ENCODE data around the gene SOX8.

SOX8 gene

DNA sequence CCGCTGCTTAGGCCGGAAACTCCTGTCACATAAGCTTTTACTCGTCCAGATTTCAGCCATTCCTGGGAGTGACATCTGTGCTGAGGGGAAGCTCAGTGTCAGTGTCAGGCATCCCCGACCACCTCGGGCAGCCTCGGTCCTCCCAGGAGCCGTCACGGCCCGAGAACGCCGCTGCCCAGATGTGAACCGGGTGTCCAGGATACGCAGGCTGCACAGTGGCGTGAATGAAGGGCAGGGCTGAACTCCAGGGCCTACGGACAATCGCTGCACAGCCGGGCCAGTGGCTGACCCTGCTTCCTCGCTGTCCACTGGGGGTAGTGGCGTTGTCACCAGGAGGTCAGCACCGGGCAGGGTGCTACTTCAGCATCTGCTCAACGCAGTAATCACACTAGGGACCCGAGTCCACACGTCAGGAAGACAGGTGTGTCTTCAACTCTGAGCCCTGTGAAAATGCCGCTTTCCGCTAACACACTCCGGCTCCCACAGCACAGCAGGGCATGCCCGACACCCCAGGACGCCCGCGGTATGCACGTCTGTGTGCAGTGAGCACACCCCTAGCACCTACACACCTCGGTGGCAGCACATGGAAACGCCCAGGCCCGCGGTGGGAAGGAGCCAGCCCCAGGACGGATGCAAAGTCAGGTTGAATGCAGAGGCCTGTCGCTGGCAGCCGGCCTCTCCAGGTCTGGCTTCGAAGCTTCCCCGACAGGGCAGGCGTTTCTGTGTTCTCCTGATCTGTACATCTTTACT, 13.8 kb upstream of the SOX8 start:
- Histone ChIP-seq H3K79me2 (ENCODE audit: low read length) (no peaks in the 10 kb centered on the region), H3K36me3 (replicated peaks; ENCODE audit: insufficient read depth, low read length) (no peaks in the 10 kb centered on the region), H2AFZ (ENCODE audit: low read length) (no peak overlapping the region), H3K4me3 (ENCODE audit: low read length) (no peak overlapping the region), H3K9me3 (replicated peaks; ENCODE audit: insufficient read depth, low read length) (no peaks in the 10 kb centered on the region), H3K4me2 (ENCODE audit: low read depth, low read length) (no peak overlapping the region), H3F3A (ENCODE audit: insufficient read depth, low read length) (no peaks in the 10 kb centered on the region), H3K27ac (ENCODE audit: low read length) (no peak overlapping the region), H3K9ac (ENCODE audit: low read length) (no peak overlapping the region), H4K20me1 (ENCODE audit: insufficient read depth, low read length) (no peaks in the 10 kb centered on the region), H3K9me2 (replicated peaks; ENCODE audit: insufficient read depth, low read length) (no peaks in the 10 kb centered on the region), H3K4me1 (ENCODE audit: low read length) (no peaks in the 10 kb centered on the region), H3K27me3 (replicated peaks; ENCODE audit: insufficient read depth, low read length) (peaks cover 68% of the 10 kb centered on the region)
- TF ChIP-seq EZH2phosphoT487 (IDR thresholded peaks at IDR 0.05; ENCODE audit: low read length): no peak
- no peak for DNase-seq

DNA sequence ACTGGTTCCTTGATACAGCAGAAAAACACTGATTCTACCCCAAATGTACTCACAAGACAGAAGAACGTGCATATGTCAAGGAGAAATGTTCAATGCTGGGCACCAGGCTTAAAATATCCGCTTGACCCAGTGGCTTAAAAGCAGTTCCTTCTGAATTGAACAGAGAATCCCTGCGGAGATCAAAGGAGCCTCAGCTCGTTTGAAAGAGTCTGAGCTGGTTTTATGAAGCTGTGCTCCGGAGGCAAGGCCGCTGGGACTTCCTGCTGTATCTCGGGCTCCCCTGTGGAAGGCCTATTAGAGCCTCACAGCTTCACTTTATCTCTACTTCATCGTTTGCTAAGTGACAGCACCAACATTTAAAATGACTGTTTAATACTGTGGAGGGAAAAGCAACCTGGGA, 12.9 kb upstream of the SOX8 start:
- no peak overlapping the region for H3K27ac ChIP-seq (ENCODE audit: low read length)
- H3K4me1 ChIP-seq (ENCODE audit: low read length): no peaks in the 10 kb centered on the region
- H2AFZ ChIP-seq (ENCODE audit: low read length): no peak overlapping the region
- H3K27me3 ChIP-seq (replicated peaks; ENCODE audit: insufficient read depth, low read length): peaks cover 69% of the 10 kb centered on the region
- no peaks in the 10 kb centered on the region for H4K20me1 ChIP-seq (ENCODE audit: insufficient read depth, low read length)
- no peak overlapping the region for H3K4me3 ChIP-seq (ENCODE audit: low read length)
- no peaks in the 10 kb centered on the region for H3K9me2 ChIP-seq (replicated peaks; ENCODE audit: insufficient read depth, low read length)
- H3K9me3 ChIP-seq (replicated peaks; ENCODE audit: insufficient read depth, low read length): no peaks in the 10 kb centered on the region
- no peak overlapping the region for H3K4me2 ChIP-seq (ENCODE audit: low read depth, low read length)
- no peaks in the 10 kb centered on the region for H3K79me2 ChIP-seq (ENCODE audit: low read length)
- no peaks in the 10 kb centered on the region for H3K36me3 ChIP-seq (replicated peaks; ENCODE audit: insufficient read depth, low read length)
- DNase-seq: no peak
- TF ChIP-seq EZH2phosphoT487 (IDR thresholded peaks at IDR 0.05; ENCODE audit: low read length) (no peak), EZH2 (optimal IDR thresholded peaks at IDR 0.05; ENCODE audit: low read depth, low read length) (no peak)
- TF ChIP-seq, protein P1, sequence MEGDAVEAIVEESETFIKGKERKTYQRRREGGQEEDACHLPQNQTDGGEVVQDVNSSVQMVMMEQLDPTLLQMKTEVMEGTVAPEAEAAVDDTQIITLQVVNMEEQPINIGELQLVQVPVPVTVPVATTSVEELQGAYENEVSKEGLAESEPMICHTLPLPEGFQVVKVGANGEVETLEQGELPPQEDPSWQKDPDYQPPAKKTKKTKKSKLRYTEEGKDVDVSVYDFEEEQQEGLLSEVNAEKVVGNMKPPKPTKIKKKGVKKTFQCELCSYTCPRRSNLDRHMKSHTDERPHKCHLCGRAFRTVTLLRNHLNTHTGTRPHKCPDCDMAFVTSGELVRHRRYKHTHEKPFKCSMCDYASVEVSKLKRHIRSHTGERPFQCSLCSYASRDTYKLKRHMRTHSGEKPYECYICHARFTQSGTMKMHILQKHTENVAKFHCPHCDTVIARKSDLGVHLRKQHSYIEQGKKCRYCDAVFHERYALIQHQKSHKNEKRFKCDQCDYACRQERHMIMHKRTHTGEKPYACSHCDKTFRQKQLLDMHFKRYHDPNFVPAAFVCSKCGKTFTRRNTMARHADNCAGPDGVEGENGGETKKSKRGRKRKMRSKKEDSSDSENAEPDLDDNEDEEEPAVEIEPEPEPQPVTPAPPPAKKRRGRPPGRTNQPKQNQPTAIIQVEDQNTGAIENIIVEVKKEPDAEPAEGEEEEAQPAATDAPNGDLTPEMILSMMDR (IDR thresholded peaks at IDR 0.05; ENCODE audit: low read length): no peak
- H3K9ac ChIP-seq (ENCODE audit: low read length): no peak overlapping the region
- no peaks in the 10 kb centered on the region for H3F3A ChIP-seq (ENCODE audit: insufficient read depth, low read length)

DNA sequence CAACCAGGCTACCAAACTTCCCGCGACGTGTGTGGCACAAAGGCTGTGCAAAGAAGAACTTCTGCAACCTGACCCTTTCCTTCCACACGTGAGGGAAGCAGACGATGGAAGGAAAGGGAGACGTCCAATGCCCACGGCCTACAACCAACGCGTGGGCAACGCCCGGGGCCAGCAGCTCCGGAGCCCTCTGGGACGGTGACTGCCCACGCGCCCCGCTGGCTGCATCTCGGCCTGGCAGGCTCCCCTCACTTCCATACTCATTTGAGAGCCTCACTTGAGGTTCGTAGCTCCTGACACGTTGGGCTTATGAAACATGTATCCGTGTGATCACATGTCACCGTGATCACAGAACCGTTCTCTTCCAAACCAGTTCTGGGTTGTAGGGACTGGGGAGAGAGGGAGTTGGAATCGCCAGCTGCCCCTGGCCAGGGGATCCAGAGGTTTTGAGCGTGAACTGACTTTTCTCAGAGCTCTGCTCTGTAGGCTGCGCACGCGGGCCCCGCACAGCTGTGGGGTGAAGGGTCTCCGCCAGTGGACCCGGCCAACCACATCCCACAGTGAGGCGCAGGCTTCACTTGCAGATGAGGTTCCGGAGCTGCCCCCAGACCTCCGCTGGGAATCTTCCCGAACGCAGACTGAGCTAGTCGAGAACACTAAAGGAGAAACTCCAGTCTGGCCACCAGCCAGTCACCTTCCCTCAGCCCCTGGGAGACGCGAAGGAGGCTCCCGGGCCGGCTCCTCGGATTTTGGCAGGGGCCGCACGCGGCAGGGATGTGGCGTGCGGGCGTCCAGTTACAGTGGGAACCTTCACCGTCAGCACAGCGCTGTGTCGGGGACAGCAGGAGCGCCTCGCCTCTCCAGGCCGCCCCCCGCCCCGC, 11.8 kb upstream of the SOX8 start:
- no peak overlapping the region for H3K27ac ChIP-seq (ENCODE audit: low read length)
- H3K27me3 ChIP-seq (replicated peaks; ENCODE audit: insufficient read depth, low read length): peaks cover 69% of the 10 kb centered on the region
- TF ChIP-seq EZH2phosphoT487 (IDR thresholded peaks at IDR 0.05; ENCODE audit: low read length) (no peak), EZH2 (optimal IDR thresholded peaks at IDR 0.05; ENCODE audit: low read depth, low read length) (no peak)
- TF ChIP-seq, protein P1 (IDR thresholded peaks at IDR 0.05; ENCODE audit: low read length): no peak
- H3K4me3 ChIP-seq (ENCODE audit: low read length): peak overlapping the region; percentile 57
- no peaks in the 10 kb centered on the region for H3K9me3 ChIP-seq (replicated peaks; ENCODE audit: insufficient read depth, low read length)
- H4K20me1 ChIP-seq (ENCODE audit: insufficient read depth, low read length): no peaks in the 10 kb centered on the region
- H2AFZ ChIP-seq (ENCODE audit: low read length): no peak overlapping the region
- H3K4me2 ChIP-seq (ENCODE audit: low read depth, low read length): peak overlapping the region; percentile 56; the same call in 1 of the 2 replicates
- H3K9ac ChIP-seq (ENCODE audit: low read length): no peak overlapping the region
- no peaks in the 10 kb centered on the region for H3K36me3 ChIP-seq (replicated peaks; ENCODE audit: insufficient read depth, low read length)
- H3K79me2 ChIP-seq (ENCODE audit: low read length): no peaks in the 10 kb centered on the region
- no peaks in the 10 kb centered on the region for H3K9me2 ChIP-seq (replicated peaks; ENCODE audit: insufficient read depth, low read length)
- no peaks in the 10 kb centered on the region for H3F3A ChIP-seq (ENCODE audit: insufficient read depth, low read length)
- no peak for DNase-seq
- no peaks in the 10 kb centered on the region; the same call in 1 of the 2 replicates for H3K4me1 ChIP-seq (ENCODE audit: low read length)
